GM13976 (cell line): ENCODE results near the gene CNTNAP3B.
"Not testable (repeated sequence)": the region's sequence is repeated elsewhere in the genome, so short reads cannot be mapped to it uniquely, and the experiment has no call there.

Source experiments
- DNase-seq: peaks from one replicate; pipeline ENCODE4 v3.0.0; 2012; ENCODE audit warnings: low spot score
- in situ Hi-C: fragments of 300-500 bp; cut with MboI; formaldehyde crosslinking; loops from one replicate; pipeline ENCODE4 v1.12.0; 2022; ENCODE audit warnings: low sequenced_read_pairs, mixed read lengths, inconsistent platforms; ENCODE audit not compliant: unreplicated experiment

CNTNAP3B gene

GRCh38 chr9:42014317-42014716 lies 114.9 kb downstream of the CNTNAP3B start:
- in situ Hi-C loops, DNase-seq: not testable (repeated sequence)

GRCh38 chr9:41991607-41992006 lies 137.6 kb downstream of the CNTNAP3B start:
- DNase-seq, in situ Hi-C loops: not testable (repeated sequence)

DNA sequence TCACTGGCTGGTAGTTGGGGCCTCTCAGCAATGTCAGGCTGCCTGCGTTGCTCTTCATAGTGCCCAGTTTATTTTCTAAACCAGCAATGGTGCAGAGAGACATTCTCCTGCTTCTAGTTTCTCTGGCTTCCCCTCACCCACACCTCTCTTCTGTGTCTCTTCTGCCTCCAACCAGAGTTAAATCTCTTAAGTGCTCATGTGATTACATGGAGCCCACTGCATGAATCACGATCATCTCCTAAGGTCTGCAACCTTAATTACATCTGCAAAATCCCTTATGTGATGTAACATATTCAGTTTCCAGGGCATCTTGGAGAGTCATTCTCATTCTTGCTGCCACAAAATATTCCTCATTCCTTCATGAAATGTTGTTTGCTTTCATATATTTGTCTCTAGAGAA lies 149.0 kb downstream of the CNTNAP3B start:
- DNase-seq, in situ Hi-C loops: not testable (repeated sequence)

GRCh38 chr9:41977965-41978600 lies 151.1 kb downstream of the CNTNAP3B start:
- DNase-seq, in situ Hi-C loops: not testable (repeated sequence)

GRCh38 chr9:41974906-41975305 lies 154.3 kb downstream of the CNTNAP3B start:
- in situ Hi-C loops, DNase-seq: not testable (repeated sequence)

DNA sequence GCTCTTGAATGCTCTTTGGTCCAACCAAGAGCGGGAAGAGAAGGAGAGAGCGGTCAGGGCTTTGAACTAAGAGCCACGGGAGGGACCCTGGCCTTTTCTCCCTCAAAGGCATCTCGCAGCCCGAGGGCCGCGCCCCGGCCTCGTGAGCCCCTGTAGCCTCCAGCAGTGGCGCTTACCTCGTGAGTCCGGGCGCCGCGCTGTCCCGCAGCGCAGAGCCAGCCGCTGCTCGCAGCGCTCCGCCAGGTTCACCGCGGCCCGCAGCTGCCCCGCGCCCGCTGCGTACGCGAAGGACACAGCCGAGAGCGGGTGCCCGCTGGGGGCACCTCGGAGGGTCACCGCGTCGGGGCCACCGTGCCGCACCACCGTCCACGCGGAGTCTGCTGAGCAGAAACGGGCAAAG lies 176.2 kb downstream of the CNTNAP3B start:
- in situ Hi-C loops, DNase-seq: not testable (repeated sequence)

DNA sequence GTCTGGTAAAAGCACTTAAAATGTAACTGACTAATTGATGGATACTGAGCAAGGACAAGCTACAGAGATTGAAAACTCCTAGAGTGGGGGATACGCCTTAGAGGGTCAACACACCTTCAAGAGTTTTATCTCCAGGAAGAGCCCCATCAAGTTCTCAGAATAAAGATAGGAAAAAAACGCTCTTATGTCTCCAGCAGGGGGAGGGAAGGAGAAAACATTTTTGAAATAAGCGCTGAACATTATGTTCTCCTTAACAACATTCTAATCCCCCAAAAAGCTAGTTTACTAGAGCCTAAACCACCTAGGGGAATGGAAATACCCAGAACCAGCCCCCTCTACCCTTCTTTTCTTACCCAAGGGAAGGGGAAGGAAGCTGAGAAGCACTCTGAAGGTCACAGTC lies 187.5 kb downstream of the CNTNAP3B start:
- DNase-seq, in situ Hi-C loops: not testable (repeated sequence)

- in situ Hi-C loops, DNase-seq: not testable (repeated sequence)
Observed at GRCh38 chr9:41938143-41938542, 191.1 kb downstream of the CNTNAP3B start.

GRCh38 chr9:41935727-41936126 lies 193.5 kb downstream of the CNTNAP3B start:
- in situ Hi-C loops, DNase-seq: not testable (repeated sequence)

DNA sequence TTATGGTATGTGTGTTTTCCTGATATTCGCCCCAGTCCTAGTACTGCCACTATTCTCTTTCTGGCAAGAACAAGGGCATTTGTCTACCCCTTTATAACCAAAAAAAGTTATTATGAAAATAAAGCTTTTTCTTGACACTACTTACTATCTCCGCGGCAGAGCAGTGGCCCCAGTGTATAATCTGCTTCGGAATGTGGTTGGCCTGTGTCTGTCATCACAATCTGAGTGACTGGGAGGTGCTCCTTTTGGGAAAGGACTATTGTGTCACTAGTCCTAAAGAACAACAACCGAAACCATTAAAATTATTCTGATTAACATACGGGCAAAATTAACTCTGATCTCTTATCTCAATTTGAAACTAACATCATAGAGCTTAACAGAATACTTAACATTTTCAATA lies 200.1 kb downstream of the CNTNAP3B start:
- in situ Hi-C loops, DNase-seq: not testable (repeated sequence)

GRCh38 chr9:41917374-41917773 lies 211.9 kb downstream of the CNTNAP3B start:
- DNase-seq: not testable (repeated sequence)

DNA sequence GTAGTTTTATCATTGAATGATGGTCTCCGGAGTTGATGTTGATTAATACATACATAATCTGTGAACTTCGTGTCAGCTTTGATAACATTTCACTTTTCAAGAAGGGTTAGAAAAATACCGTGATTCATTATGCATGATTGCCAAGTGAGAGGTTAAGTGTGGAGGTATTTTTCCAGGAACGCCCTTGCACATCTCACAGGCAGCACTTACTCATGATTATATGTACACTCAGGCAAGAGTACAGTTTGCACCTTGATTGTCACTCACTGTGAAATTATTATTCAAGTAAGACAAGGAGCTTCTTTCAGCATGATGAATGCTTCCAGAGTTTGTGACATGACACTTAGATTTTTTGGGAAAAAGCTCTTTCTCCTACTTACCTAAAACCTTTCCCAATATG lies 223.7 kb downstream of the CNTNAP3B start:
- in situ Hi-C loops, DNase-seq: not testable (repeated sequence)

More at GRCh38 chr9:41917374-41917773, 211.9 kb downstream of the CNTNAP3B start:
- in situ Hi-C loops: not testable (repeated sequence)

DNA sequence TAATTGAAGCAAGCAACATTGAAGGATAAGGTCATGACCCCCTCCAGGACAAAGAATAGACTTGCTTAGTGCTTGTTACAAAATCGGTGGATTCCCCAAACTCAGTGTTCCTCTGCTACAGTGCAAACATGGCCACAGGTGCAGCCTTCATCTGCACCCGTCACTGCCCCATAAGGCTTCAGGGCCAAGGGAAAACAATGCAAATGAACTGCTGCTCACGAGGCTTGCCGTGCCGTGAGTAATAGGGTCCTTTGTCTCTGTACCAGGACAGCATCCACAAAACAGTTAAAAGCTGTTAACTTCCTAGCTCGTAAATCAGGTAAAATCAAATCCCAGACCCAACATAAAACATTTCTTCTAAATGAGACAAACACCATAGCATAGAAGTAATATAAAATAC lies 226.5 kb downstream of the CNTNAP3B start:
- in situ Hi-C loops, DNase-seq: not testable (repeated sequence)

- in situ Hi-C loops, DNase-seq: not testable (repeated sequence)
Observed at GRCh38 chr9:41898720-41899343, 230.4 kb downstream of the CNTNAP3B start.

DNA sequence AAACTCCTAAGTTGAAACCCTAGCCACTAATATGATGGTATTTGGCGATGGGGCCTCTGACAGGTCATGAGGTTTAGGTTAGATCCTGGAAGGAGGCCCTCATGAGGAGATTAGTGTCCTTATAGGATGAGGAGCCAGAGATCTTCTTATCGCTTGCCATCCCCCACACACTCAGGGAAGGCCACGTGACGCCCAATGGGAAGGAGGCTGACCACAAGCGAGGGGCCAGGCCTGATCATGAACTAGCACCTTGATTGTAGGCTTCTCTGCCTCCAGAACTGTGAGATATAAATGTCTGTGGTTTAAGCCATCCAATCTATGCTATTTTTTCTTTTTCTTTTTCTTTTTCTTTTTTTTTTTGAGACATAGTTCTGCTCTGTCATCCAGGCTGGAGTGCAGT lies 254.7 kb downstream of the CNTNAP3B start:
- DNase-seq, in situ Hi-C loops: not testable (repeated sequence)

DNA sequence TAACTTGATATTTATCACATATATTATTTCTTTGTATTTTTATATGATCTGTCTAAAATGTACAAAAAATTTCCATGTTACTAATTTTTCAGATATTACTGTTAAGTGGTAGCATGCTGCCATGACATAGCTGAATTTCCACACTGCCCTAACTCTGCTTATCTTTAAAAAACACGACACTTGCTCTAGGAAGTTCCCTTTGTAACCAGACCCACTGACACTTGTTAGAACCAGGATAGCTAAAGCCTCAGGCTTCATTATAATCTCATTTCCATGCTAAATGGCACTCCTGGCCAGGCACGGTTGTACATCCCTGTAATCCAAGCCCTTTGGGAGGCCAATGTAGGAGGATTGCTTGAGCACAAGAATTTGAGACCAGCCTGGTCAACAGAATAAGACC lies 273.8 kb downstream of the CNTNAP3B start:
- in situ Hi-C loops, DNase-seq: not testable (repeated sequence)

DNA sequence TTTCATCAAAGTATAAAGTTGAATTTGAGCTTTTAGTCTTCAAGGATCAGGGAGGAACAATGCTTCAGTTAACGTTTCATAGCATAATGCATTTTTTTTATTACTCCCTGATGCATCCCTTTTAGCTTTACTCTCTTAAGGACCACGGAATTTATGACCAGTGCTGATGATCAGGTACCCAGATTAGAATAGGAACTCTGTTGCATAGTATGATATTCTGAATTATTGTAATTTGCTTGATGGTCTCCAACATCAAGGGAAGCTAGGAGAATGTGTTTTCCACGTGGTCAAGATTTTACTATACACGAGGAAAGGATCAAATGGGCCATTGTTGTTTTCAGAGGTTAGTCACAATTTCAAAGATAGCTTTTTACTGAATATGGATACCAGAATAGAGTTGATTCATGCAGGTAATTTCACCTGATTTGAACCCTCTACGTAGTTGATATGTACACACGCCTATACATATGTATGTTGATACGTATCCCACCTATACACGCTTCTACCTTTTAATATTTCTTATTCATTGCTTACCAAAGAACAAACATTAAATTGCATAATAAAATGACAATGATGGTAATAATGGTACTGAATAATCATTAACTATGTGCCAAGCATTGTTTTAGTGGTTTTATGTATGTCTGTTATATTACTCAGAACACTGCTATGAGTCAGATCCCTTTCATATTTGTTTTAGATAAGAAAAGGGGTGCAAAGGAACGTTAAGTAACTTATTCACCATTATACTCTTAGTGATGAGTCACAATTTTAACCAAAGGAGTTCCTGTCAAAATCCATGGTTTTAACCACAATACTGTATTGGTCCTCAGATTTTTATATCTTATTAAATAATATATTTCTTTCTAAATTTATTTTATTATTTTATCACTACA lies 277.1 kb downstream of the CNTNAP3B start:
- DNase-seq, in situ Hi-C loops: not testable (repeated sequence)

DNA sequence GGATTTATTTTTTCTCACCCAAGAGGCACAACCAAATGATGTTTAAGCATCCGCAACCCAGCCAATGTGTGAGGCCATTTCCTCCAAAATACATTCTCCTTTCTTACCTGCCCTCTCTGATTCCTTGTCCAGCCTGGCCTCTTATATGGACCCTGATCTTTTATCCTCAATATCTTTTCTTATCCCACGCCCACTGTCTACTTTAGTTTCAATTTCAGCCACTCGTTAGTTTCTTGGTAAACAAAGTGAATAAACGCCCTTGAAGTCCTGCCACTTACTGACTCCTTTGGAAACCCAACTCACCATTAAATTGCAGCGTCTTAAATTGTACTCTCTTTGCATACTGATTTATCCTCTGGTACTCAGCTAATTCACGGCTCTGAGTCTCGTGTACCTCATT lies 281.4 kb downstream of the CNTNAP3B start:
- DNase-seq, in situ Hi-C loops: not testable (repeated sequence)
